GM18508 (cell line): ENCODE measurements around the gene ZNF454.

Experiments
- ATAC-seq: cut with Tn5 transposase; IDR thresholded peaks from one replicate; pipeline ENCODE4 v1.9.1; 2021; ENCODE audit warnings: moderate number of reproducible peaks; ENCODE audit not compliant: insufficient read depth, unreplicated experiment

ZNF454 gene

DNA sequence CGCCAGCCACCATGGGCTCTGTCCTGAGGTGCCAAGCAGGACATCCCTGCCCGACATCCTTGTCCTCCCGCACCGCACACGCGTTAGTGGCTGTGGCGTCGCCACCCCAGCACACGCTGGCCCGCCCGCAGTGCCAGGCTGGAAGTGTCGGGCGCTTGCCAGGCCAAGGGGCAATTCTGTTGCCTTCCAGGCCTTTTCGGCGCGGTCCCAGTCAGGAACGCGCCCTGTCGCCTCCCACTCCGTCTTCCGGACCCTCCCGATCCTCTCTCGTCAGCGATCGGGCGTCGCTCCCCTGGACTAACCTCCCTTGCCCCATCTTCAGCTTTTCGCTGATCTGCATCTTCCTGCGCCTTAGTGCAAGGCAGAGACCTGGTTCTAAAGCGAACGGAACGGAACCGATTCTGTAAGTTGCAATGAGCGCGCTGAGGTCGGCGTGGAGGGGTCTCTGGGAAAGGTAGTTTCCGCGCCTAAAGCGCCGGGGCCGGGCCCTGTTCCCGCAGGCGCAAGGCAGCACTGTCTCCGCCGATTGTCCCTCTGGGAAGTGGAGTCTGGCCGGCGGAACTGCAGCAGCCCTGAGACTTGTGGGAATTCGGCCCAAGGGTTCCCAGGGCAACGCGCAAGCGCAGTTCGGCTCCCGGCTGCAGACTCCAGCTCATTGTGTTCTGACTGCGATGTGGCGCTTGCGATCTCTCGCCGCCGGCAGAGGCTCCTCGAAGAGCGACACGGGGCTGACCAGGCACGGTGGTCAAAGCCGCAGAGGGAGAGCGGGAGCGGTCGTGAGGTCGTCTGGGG, at the start of gene ZNF454:
TSS of gene ZNF454 (plus strand) at position 630 of the 792 bp plus-strand sequence. CDS start 1,594 bp downstream, outside the sequence.
- no peak for ATAC-seq

DNA sequence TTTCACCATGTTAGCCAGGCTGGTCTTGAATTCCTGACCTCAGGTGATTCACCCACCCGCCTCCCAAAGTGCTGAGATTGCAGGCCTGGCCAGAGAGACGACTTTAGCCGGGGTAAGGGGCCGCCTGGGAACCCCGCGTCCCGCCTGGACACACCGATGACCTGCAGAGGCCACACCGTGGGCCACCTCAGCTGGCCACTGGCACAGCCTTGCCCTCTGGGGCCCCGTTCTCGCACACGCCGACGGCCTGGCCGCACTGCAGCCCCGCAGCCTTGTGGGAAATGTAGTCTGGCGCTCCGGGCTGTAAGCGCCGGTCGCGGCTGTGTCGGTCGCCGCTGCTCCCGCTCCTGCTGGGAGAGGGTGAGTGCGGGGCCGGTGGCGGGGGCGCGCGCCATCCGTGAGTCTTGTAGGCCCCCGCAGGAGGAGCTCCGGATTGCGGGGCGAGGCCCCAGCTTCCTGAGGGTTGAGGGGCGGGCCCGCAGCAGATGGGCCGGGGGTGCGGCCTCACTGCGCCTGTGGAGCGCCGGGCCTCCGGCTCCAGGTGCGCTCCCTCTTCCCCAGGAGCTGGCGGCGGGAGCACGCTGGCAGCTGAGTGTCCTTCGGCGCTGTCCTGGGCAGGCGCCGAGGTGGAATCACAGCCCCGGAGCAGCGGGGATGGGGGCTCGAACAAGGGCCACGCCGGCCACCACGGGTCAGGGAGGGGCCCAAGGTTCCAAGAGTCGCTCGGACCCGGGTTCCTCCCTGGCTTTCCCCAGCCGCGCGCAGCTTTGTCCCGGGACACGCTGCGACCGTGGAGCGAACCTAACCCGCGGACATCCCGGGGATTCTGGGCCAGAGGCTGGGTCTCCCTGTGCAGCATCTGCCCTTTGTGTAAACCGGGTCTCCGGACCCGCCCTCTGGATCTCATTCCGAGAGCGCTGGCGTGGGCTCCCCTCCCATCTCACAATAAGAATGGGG, 45.1 kb upstream of the ZNF454 start, which contains the start of gene ZFP2:
TSS of gene ZFP2 (plus strand) at position 299 of the 957 bp plus-strand sequence. CDS start 35,401 bp downstream, outside the sequence.
- ATAC-seq = no peak

DNA sequence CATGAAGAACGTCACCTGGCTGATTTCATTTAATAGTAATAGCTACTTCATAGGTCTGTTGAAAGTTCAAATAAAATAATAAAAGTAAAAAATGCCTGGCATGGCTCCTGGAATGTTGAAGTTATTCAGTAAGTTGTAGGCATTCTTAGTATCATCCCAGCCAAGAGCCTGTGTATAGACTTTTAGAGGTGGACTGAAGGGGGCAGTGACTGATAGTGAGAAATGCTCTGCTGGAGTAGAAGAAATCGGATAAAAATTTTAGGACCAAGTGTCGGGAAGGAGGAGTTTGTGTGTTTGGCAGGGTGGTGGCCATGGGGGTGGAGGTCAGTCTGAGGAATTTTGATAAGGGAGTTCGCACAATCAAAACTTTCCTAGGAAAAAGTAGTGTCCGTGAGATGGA, 41.7 kb upstream of the ZNF454 start:
- ATAC-seq = no peak

DNA sequence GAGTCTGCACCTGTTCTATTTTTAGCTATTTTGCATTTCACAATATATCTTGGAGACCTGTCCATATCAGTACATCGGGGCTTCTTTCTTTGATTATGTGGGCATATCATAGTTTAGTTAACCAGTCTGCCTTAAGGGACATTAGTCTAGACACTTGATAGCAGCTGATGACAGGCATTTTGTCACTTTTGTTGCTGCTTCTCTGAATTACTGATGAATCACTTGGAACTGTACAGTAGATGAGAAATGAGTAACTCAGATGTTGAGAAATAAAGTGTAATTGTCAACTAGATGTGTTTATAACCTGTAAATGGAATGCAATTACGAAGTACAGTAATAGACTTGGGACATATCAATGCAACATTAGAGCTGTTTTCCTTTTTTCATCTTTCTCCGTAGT, 38.1 kb upstream of the ZNF454 start:
- no peak for ATAC-seq

DNA sequence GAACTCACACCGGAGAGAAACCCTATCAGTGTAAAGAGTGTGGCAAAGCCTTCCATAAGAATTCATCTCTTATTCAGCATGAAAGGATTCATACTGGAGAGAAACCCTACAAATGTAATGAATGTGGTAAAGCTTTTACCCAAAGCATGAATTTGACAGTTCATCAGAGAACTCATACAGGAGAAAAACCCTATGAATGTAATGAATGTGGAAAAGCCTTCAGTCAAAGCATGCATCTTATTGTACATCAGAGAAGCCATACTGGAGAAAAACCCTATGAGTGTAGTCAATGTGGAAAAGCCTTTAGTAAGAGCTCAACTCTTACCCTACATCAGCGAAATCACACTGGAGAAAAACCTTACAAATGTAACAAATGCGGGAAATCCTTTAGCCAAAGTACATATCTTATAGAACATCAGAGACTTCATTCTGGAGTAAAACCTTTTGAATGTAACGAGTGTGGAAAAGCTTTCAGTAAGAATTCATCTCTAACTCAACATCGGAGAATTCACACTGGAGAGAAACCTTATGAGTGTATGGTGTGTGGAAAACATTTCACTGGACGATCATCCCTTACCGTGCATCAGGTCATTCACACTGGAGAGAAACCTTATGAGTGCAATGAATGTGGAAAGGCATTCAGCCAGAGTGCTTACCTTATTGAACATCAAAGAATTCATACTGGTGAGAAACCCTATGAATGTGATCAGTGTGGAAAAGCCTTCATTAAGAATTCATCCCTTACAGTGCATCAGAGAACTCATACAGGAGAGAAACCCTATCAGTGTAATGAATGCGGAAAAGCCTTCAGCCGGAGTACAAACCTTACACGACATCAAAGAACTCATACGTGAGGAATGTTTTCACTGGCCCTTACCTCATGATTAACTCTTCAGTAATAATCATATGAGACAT, 8.9 kb upstream of the ZNF454 start:
- no peak for ATAC-seq

DNA sequence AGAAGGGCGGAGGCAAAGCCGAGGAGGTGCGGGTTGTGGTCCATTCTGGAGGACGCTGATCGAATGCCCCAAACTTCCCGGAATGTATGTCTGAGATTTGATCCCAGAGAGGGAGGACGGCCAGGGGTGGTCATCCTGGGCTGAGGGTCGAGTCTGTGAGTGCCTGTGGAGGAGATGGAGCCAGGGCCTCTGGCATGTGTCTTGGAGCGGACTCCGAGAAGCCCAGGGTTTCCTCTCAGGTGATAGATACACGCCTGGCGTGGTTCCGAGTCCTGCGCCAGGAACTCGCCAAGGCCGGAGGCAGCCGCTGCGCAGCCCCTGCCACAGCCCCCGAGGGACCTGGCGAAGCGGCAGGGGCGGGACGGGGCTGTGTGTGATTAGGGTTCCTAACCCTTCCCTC, 363 bp downstream of the ZNF454 start:
- no peak for ATAC-seq

DNA sequence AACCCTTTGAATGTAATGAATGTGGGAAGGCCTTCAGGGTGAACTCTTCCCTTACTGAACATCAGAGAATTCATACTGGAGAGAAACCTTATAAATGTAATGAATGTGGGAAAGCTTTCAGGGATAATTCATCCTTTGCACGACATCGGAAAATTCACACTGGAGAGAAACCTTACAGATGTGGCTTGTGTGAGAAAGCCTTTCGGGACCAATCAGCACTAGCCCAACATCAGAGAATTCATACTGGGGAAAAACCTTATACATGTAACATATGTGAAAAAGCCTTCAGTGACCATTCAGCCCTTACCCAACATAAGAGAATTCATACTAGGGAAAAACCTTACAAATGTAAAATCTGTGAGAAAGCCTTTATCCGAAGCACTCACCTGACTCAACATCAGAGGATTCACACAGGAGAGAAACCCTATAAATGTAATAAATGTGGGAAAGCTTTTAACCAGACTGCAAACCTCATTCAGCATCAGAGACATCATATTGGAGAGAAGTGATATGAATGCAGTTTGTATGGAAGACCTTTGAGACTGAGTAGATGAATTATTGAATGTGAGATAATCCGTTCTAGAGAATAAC, 24.6 kb downstream of the ZNF454 start:
- ATAC-seq = no peak

DNA sequence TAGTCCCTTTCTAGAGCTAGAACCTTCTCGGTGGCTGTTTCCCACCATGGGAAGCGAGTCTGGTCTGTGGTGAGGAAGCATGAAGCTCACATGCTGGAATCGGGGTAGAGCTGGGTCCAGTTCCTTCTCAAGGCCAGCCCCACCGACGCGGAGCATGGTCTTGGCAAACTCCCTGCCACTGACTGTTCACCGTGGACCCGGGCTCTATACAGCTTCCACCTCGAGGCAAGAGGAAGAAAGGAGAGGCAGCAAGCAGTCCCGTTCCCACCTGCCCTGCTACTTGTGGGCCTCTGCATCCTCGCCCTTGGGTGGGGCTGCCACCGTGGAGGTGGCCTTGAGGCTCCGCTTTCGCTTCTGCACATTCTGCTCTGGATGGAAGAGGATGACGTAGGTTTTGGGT, 40.4 kb downstream of the ZNF454 start:
- ATAC-seq = no peak

DNA sequence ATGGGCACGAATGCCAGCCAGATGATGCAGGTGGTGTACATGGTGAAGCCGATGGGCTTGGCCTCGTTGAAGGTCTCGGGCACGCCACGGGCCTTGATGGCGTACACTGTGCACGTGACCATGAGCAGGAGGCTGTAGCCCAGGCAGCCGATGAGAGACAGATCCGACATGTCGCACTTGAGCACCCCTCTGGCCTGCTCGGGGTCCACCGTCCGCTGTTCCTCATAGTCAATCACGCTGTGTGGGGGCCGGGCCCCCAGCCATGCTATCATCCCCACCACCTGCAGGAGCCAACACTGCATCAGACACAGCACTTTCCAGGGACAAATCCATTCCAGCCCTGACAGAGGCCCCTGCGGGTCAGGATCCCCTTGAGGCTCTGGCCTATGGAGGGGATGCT, 41.9 kb downstream of the ZNF454 start:
- ATAC-seq = no peak

DNA sequence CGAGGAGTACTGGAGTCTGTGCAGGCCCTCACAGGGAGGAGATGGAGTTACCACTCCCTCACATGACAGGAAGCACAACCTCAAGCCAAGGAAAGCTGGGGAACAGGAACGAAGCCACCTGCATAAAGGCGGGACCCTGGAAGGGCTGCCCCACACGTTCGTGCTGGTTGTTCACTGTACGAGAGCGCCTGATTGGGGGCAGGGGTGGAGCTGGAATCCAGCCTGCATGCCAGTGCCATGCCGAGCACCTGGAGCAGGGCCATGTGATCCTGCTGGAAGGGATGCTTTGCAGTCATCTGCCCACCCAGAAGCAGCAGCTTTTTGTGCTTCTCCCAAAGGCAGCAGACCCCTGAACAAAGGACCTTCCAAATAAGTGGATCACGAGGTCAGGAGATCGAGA, 42.7 kb downstream of the ZNF454 start:
- no peak for ATAC-seq

DNA sequence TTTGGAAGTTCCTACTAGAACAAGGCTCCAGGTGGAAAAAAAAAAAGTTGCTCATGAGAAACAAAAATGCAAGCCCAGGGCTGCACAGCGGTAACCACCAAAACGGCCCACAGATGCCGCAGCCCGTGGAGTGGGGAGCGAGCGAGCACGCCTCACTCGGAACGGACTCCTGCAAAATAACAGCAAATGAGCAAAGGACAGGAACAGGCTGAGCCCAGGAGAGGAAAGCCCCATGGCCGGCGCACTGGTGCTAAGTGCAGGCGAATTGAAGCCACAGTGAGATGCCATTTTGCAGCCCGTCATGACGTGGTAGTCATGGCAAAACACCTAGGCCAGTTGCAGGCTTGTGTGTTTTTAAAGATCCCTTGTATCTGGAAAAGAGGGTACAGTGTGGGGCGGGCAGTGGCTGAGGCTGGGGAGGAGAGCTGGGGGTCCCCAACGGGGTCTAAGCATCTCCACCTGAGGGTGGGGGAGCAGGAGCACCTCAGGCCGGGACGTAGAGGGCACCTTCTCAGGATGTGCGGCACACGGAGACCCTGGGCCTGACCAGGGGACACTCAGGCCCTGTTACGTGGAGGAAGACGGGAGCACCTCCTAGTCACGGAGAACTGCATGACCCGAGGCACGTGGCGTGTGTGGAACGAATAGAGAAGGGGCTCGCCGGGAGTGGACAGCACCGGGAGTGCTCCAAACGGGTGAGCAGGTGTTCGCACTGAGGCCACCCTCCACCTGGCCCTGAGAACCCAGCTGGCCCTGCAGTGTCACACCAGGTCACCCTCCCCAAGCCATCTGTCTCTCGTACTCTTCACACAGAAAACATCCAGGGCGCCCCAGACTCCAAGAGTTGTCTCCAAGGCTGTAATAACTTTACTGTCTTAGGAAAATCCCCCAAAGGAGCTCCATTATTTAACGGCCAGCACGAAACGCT, 43.4 kb downstream of the ZNF454 start:
- no peak for ATAC-seq

DNA sequence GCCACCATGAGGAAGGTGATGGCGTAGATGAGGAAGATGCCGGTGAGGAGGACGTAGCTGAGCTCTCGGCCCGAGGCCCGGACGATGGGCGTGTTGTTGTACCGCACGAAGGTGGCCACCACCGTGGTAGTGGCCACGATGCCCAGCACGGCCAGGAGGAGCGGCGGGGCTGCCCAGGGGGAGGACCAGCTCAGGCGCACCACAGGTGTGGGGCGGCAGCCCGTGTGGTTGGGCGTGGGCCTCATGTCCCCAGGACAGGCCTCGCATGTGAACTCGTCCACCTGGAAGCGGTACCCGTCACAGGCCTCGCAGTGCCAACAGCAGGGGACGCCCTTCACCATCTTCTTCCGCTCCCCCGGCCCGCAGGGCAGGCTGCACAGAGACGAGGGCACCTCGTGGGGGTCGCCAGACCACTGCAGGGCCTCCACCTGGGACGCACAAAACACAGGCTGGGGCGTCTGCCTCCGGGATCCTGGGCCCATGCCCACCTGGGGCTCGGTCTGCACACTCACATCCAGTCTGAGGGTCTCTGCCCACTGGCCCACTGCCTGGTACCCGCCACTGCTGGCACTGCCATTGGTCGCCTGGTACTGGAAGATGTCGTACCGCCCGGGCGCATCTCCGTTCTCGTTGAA, 45.4 kb downstream of the ZNF454 start:
- no peak for ATAC-seq

DNA sequence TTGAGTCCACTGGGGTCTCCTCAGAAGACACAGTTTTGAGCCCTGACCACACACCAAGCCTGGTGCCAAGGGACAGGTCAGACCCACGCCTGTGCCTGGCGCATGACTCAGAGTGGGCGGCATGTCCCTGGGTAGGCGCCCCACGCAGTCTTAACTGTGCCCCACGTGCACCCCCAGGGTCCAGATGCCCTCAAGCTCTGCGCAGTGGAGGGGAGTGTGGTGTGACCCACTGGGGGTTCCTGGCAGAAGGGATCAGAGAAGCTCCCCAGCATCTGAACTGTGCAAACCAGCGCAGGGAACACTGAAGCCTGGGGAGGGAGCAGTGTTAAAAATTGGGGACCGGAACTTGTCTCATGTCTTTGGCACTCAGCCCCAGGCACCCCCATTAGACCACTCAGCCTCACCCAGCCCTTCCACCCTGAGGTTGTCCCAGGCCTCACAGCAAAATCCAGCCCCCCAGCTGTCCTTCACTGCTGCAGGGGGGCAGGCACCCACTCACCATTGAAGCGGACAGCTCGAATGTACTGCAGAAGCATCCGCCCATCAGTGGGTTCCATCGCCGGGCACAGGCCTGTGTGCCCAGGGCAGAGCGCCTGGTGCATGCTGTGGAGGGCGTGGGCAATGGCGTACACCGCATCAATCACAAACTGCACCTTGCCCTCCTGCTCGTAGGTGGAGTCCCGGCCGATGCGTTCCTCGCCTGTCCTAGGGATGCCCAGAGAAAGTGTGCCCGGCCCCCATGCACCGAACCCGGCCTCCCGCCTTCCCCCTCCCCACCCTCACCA, 47.6 kb downstream of the ZNF454 start:
- ATAC-seq = no peak

DNA sequence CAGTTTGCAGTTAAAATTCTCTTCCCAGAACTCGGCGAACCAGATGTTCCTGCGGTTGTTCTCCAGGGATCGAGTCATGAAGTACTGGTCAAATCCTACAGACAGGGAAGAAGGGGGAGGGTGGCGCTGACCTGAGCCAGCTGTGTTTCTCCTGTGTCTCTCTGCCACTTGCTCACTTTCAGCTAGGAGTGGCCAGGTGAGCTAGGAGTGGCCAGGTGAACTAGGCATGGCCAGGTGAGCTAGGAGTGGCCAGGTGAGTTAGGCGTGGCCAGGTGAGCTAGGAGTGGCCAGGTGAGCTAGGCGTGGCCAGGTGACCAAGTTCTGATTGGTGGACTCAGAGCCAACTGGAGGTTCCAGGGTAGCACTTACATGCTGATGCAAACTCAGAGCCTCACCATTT, 48.3 kb downstream of the ZNF454 start:
- ATAC-seq = no peak

DNA sequence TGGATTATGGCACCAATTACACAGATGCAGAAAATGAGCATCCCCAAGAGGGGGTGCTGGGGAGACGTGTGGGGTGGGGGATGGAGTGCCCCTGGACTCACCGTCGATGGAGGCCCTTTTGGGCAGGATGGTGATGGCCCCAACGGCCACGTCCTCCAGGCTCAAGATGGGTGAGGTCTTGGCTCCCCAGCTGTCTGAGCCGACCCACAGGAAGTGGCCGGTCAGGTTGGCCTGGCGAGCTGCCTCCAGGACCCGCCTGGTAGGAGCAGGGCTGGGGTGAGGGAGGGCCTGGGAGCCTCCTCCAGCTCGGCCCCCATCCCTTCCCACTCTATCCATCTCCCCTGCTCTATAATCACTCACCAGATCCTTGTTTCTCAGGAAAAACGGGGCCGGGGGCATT, 49.5 kb downstream of the ZNF454 start:
- ATAC-seq = no peak

DNA sequence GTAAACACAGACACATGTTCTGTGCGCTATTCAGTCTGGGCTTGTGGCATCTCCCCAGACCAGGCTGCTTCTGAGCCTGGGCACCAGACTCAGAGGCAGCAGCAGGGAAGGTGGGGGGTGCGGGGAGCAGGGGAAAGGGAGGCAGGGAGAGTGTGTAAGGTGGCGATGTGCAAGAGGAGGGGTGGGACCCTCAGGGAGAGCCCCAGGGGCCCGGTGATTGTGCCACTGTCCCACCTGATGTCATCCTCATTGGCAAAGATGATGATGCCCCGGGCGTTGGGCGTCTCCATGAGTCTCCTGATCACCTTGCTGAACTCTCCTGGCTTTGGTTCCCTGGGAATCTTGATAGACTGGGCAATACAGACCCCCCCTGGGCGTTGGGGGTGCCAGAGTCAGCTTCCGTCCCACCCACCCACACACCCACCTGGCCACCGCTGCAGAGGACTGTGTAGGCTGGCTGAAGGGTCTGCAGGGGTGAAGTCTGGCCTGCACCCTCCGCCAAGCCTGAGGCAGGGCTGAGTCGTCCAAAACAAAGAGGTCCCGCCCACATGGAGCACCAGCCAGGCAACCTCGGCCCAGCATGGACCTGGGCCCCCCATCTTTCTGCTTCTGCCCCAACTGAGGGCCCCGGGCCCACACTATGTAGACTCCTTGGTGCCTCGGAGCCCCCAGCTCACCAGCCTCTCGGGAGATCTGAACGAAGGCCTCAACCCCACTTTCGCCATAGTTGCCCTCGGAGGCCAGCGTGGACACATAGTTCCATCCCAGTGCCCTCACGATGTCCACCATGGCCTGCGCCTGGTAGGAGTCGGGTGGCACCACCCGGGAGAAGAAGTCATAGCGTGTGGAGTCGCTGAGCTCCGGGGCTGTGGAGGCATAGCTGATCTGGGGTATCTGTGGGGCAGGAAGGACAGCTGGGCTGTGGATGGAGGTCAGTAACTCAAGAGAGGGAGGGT, 50.5 kb downstream of the ZNF454 start:
- ATAC-seq = no peak
